ENCODE data around the gene BOD1L1.

BOD1L1 gene

GRCh38 chr4:13588954-13589353 lies 38.6 kb downstream of the BOD1L1 start:
- peaks cover 46% of the 10 kb centered on the region for H3K36me3 ChIP-seq (replicated peaks)
- in situ Hi-C loops (cut with HindIII; ENCODE audit: low pct_ligation_motif_present, low sequenced_read_pairs) = no loop called here
- DNase-seq = no peak
- no peak overlapping the region for H3K4me3 ChIP-seq (ENCODE audit: low read depth, low read length)
- no peak for TF ChIP-seq CTCF (IDR thresholded peaks at IDR 0.05; ENCODE audit: low read depth, low read length, missing control alignments)
- no peaks in the 10 kb centered on the region for H3K27me3 ChIP-seq (replicated peaks)
- no peak overlapping the region for H3K27ac ChIP-seq

- no peak overlapping the region for H3K4me3 ChIP-seq (ENCODE audit: low read depth, low read length)
- TF ChIP-seq CTCF (IDR thresholded peaks at IDR 0.05; ENCODE audit: low read depth, low read length, missing control alignments) = no peak
- no peaks in the 10 kb centered on the region for H3K27me3 ChIP-seq (replicated peaks)
- H3K36me3 ChIP-seq (replicated peaks) = peaks cover 53% of the 10 kb centered on the region
- no peak for DNase-seq
- H3K27ac ChIP-seq = no peak overlapping the region
- in situ Hi-C loops (cut with HindIII; ENCODE audit: low pct_ligation_motif_present, low sequenced_read_pairs) = no loop called here
Measured at GRCh38 chr4:13584481-13584880, 43.0 kb downstream of the BOD1L1 start.

GRCh38 chr4:13580036-13580435 lies 47.5 kb downstream of the BOD1L1 start:
- Histone ChIP-seq H3K4me3 (ENCODE audit: low read depth, low read length) (no peak overlapping the region), H3K27me3 (replicated peaks) (no peaks in the 10 kb centered on the region), H3K36me3 (replicated peaks) (peaks cover 45% of the 10 kb centered on the region), H3K27ac (no peak overlapping the region)
- in situ Hi-C loops (cut with HindIII; ENCODE audit: low pct_ligation_motif_present, low sequenced_read_pairs) = no loop called here
- DNase-seq = no peak
- no peak for TF ChIP-seq CTCF (IDR thresholded peaks at IDR 0.05; ENCODE audit: low read depth, low read length, missing control alignments)

- no peak for TF ChIP-seq CTCF (IDR thresholded peaks at IDR 0.05; ENCODE audit: low read depth, low read length, missing control alignments)
- H3K4me3 ChIP-seq (ENCODE audit: low read depth, low read length) = no peak overlapping the region
- H3K36me3 ChIP-seq (replicated peaks) = peaks cover 48% of the 10 kb centered on the region
- no peak overlapping the region for H3K27ac ChIP-seq
- no peak for DNase-seq
- H3K27me3 ChIP-seq (replicated peaks) = no peaks in the 10 kb centered on the region
- in situ Hi-C loops (cut with HindIII; ENCODE audit: low pct_ligation_motif_present, low sequenced_read_pairs) = no loop called here
Measured at GRCh38 chr4:13577660-13578059, 49.9 kb downstream of the BOD1L1 start.

GRCh38 chr4:13570916-13571315 lies 56.6 kb downstream of the BOD1L1 start:
- no peak for DNase-seq
- Histone ChIP-seq H3K27me3 (replicated peaks) (no peaks in the 10 kb centered on the region), H3K4me3 (ENCODE audit: low read depth, low read length) (no peak overlapping the region), H3K36me3 (replicated peaks) (peaks cover 51% of the 10 kb centered on the region), H3K27ac (no peak overlapping the region)
- TF ChIP-seq CTCF (IDR thresholded peaks at IDR 0.05; ENCODE audit: low read depth, low read length, missing control alignments) = no peak
- in situ Hi-C loops (cut with HindIII; ENCODE audit: low pct_ligation_motif_present, low sequenced_read_pairs) = no loop called here

- Histone ChIP-seq H3K36me3 (replicated peaks) (peaks cover 34% of the 10 kb centered on the region), H3K4me3 (ENCODE audit: low read depth, low read length) (no peak overlapping the region), H3K27ac (no peak overlapping the region), H3K27me3 (replicated peaks) (no peaks in the 10 kb centered on the region)
- in situ Hi-C loops (cut with HindIII; ENCODE audit: low pct_ligation_motif_present, low sequenced_read_pairs) = no loop called here
- TF ChIP-seq CTCF (IDR thresholded peaks at IDR 0.05; ENCODE audit: low read depth, low read length, missing control alignments) = no peak
- DNase-seq = no peak
Measured at GRCh38 chr4:13567125-13567524, 60.4 kb downstream of the BOD1L1 start.
